Measurements from ENCODE around the gene DIPK1B. TPM values are rescaled to one million over a fixed set of nuclear protein-coding genes. Genes with fewer than 3 reads are reported as not detected.
A peak's percentile ranks its signal among the peaks of the same experiment; 100 is the strongest.

DIPK1B gene
- total and polyA plus RNA-seq, 11 donors: 14.4 to 46.3 (median 19.8) TPM

DNA sequence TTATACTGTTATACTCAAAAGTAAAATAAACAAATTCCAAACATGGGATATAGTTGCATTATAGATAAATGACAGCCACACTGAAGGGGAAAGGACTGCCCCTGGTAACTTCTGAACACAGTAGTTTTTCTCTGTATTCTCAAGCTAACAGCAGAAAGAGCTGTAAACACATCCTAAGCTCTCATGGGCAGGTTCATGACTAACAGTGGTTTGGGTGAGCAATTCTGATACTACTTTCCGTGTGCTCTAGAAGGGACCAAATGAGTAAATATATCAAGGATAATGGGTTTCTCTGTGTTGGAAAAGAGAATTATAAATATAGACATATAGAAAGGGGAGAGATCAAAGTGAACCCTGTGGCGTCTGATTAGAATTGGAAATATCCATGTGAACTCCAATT, 38.2 kb downstream of the DIPK1B start:
- TF ChIP-seq, protein P1, sequence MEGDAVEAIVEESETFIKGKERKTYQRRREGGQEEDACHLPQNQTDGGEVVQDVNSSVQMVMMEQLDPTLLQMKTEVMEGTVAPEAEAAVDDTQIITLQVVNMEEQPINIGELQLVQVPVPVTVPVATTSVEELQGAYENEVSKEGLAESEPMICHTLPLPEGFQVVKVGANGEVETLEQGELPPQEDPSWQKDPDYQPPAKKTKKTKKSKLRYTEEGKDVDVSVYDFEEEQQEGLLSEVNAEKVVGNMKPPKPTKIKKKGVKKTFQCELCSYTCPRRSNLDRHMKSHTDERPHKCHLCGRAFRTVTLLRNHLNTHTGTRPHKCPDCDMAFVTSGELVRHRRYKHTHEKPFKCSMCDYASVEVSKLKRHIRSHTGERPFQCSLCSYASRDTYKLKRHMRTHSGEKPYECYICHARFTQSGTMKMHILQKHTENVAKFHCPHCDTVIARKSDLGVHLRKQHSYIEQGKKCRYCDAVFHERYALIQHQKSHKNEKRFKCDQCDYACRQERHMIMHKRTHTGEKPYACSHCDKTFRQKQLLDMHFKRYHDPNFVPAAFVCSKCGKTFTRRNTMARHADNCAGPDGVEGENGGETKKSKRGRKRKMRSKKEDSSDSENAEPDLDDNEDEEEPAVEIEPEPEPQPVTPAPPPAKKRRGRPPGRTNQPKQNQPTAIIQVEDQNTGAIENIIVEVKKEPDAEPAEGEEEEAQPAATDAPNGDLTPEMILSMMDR (IDR thresholded peaks at IDR 0.05): no peak
- TF ChIP-seq POLR2A (IDR thresholded peaks at IDR 0.05): no peak
- peaks cover 0 to 12% (median 0%) of the 10 kb centered on the region in 12 donors for H3K9me3 ChIP-seq
- ATAC-seq (no peak), DNase-seq (no peak)
- no peaks in the 10 kb centered on the region for H3K36me3 ChIP-seq
- no peak overlapping the region for H3K4me3 ChIP-seq
- WGBS, 4 donors: 58 to 93% (median 80%) methylated on average over 2 of the region's 2 CpGs
- intact Hi-C loops (cut with DNase I): no loop called here
- H3K4me1 ChIP-seq: peaks cover 0 to 30% (median 19%) of the 10 kb centered on the region in 12 donors
- H3K27ac ChIP-seq: no peak overlapping the region
- H3K27me3 ChIP-seq: no peaks in the 10 kb centered on the region

DNA sequence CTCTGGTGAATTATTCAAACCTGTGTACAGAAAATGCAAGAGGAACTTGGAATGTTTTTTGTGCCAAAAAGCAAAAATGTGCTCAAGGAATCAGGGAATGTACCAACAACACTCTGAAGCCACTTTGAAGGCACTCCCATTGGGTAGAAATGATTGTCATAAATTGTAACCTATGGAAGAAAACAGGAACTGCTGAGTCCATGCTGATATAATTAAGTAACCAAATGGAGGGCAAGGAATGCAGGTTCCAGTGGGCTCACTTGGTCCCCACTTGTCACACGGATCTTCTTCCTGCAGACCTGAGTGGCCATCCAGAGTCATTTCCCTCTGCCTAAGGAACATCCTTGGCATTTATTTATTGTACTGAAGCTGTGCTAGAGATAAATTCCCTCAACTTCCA, 38.9 kb downstream of the DIPK1B start:
- Histone ChIP-seq H3K36me3 (no peaks in the 10 kb centered on the region), H3K27ac (no peak overlapping the region), H3K4me3 (no peak overlapping the region), H3K27me3 (no peaks in the 10 kb centered on the region), H3K9me3 (peaks cover 0 to 15% (median 0%) of the 10 kb centered on the region in 12 donors), H3K4me1 (peaks cover 0 to 30% (median 19%) of the 10 kb centered on the region in 12 donors)
- 76 to 90% (median 85%) methylated on average over 1 of the region's 1 CpG for WGBS, 4 donors
- DNase-seq (no peak), ATAC-seq (no peak)
- TF ChIP-seq, protein P1 (IDR thresholded peaks at IDR 0.05): no peak
- TF ChIP-seq POLR2A (IDR thresholded peaks at IDR 0.05): no peak
- intact Hi-C loops (cut with DNase I): no loop called here

DNA sequence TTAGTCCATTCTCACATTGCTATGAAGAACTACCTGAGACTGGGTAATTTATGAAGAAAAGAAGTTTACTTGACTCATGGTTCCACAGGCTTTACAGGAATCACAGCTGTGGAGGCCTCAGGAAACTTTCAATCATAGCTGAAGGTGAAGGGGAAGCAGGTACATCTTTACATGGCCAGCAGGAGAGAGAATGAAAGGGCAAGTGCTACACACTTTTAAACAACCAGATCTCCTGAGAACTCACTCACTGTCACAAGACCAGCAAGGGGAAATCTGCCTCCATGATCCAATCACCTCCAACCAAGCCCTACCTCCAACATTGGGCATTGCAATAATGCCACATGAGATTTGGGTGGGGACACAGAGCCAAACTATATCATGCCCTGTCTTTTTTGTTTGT, 39.4 kb downstream of the DIPK1B start:
- no peaks in the 10 kb centered on the region for H3K27me3 ChIP-seq
- TF ChIP-seq POLR2A (IDR thresholded peaks at IDR 0.05): no peak
- TF ChIP-seq, protein P1 (IDR thresholded peaks at IDR 0.05): no peak
- intact Hi-C loops (cut with DNase I): no loop called here
- ATAC-seq (no peak), DNase-seq (peak in 1 of 5 donors; percentile 5)
- no peak overlapping the region for H3K27ac ChIP-seq
- H3K36me3 ChIP-seq: no peaks in the 10 kb centered on the region
- peaks cover 0 to 30% (median 18%) of the 10 kb centered on the region in 12 donors for H3K4me1 ChIP-seq
- H3K4me3 ChIP-seq: no peak overlapping the region
- H3K9me3 ChIP-seq: peaks cover 0 to 18% (median 0%) of the 10 kb centered on the region in 12 donors

DNA sequence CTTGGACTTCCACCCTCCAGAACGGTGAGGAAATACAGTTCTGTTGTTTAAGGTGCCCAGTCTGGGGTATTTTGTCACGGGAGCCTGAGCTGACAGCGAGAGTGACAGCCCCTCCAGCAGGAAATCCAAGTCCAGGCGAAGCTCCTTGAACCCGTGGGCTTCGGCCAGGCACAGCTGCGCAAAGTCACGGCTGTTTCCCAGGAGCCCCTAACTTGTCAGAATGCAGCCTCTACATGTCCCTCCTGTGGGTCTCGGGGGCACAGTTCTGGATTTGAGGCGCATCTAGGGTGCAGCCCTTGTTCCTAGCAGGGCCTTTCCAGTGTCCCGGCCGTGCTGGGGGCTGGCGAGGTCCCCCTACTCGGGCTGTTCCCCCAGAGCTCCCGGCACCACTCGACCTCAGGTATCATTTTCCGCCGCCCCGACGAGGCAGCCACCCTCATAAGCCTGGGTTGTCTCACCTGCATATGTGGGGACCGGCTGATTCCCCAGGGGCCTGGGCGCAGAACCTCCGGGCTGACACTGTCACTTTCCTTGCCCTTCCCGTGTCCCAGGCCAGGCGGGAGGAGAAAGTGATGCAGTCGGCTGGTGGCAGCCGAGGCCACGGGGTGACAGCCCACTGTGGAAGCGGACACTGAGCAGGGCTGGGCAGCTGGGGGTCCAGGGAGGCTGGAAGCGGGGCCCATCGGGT, 41.1 kb downstream of the DIPK1B start:
- no peak overlapping the region for H3K27ac ChIP-seq
- H3K4me1 ChIP-seq: peaks cover 0 to 22% (median 13%) of the 10 kb centered on the region in 12 donors
- H3K36me3 ChIP-seq: no peaks in the 10 kb centered on the region
- intact Hi-C loops (cut with DNase I): no loop called here
- TF ChIP-seq, protein P1 (IDR thresholded peaks at IDR 0.05): no peak
- no peak for TF ChIP-seq POLR2A (IDR thresholded peaks at IDR 0.05)
- no peak overlapping the region for H3K4me3 ChIP-seq
- ATAC-seq: no peak
- WGBS, 4 donors: 85 to 91% (median 87%) methylated on average over 25 to 31 of the region's 31 CpGs
- H3K27me3 ChIP-seq: no peaks in the 10 kb centered on the region
- DNase-seq: peak in 2 of 5 donors; percentile 17 to 51
- peaks cover 0 to 18% (median 0%) of the 10 kb centered on the region in 12 donors for H3K9me3 ChIP-seq
